ENCODE measurements around the gene TANC2. TPM values are rescaled to one million over a fixed set of nuclear protein-coding genes. Genes with fewer than 3 reads are reported as not detected.

The TANC2 gene
- total and polyA plus RNA-seq, 2 donors (not counting 1 experiment from before 2014, with no cell fraction given): 7.2 to 41.9 TPM

- Histone ChIP-seq H3K36me3 (ENCODE audit: control insufficient read depth, insufficient read depth, low read length) (no peaks in the 10 kb centered on the region), H2AFZ (ENCODE audit: low read length) (no peak overlapping the region), H4K20me1 (ENCODE audit: control insufficient read depth, extremely low read depth, insufficient read depth, low read length) (no peaks in the 10 kb centered on the region), H3K4me2 (ENCODE audit: extremely low read depth, insufficient read depth, low read length) (no peak overlapping the region), H3K4me1 (ENCODE audit: control insufficient read depth, extremely low read depth, insufficient read depth, low read length) (no peaks in the 10 kb centered on the region), H3K4me3 (replicated peaks in 1 of 4; ENCODE audit: control extremely low read depth in 1 of 4, insufficient read depth in 1 of 4, low read depth in 3 of 4, low read length in 4 of 4) (no peak overlapping the region), H3K27me3 (ENCODE audit: control insufficient read depth, insufficient read depth, low read length) (no peaks in the 10 kb centered on the region), H3K9ac (ENCODE audit: insufficient read depth, low read length) (no peak overlapping the region), H3K9me3 (ENCODE audit: control insufficient read depth, insufficient read depth, low read depth, low read length) (no peaks in the 10 kb centered on the region), H3K27ac (ENCODE audit: insufficient read depth, low read length) (no peak overlapping the region), H3K79me2 (ENCODE audit: control insufficient read depth, insufficient read depth, low read length) (peaks cover 51% of the 10 kb centered on the region)
- no peak for TF ChIP-seq EZH2 (IDR thresholded peaks at IDR 0.05; ENCODE audit: low read length, missing control alignments)
- no peak for TF ChIP-seq CTCF (conservative IDR thresholded peaks at IDR 0.05 in 1 of 2, IDR thresholded peaks at IDR 0.05 in 1 of 2; ENCODE audit: low read depth in 1 of 2, low read length in 2 of 2)
- peak in 1 of 2 donors; percentile 21 for DNase-seq (ENCODE audit: low read depth in 2 of 2)
These were observed 20.5 kb downstream of the TANC2 start for GRCh38 chr17:62986549-62986948.

- peaks cover 55% of the 10 kb centered on the region for H3K79me2 ChIP-seq (ENCODE audit: control insufficient read depth, insufficient read depth, low read length)
- TF ChIP-seq EZH2 (IDR thresholded peaks at IDR 0.05; ENCODE audit: low read length, missing control alignments) (no peak), CTCF (conservative IDR thresholded peaks at IDR 0.05 in 1 of 2, IDR thresholded peaks at IDR 0.05 in 1 of 2; ENCODE audit: low read depth in 1 of 2, low read length in 2 of 2) (peak; percentile 9 to 30)
- H3K4me3 ChIP-seq (replicated peaks in 1 of 4; ENCODE audit: control extremely low read depth in 1 of 4, insufficient read depth in 1 of 4, low read depth in 3 of 4, low read length in 4 of 4): no peak overlapping the region
- H3K27me3 ChIP-seq (ENCODE audit: control insufficient read depth, insufficient read depth, low read length): no peaks in the 10 kb centered on the region
- H3K36me3 ChIP-seq (ENCODE audit: control insufficient read depth, insufficient read depth, low read length): no peaks in the 10 kb centered on the region
- H3K9me3 ChIP-seq (ENCODE audit: control insufficient read depth, insufficient read depth, low read depth, low read length): no peaks in the 10 kb centered on the region
- no peaks in the 10 kb centered on the region for H4K20me1 ChIP-seq (ENCODE audit: control insufficient read depth, extremely low read depth, insufficient read depth, low read length)
- H3K4me1 ChIP-seq (ENCODE audit: control insufficient read depth, extremely low read depth, insufficient read depth, low read length): no peaks in the 10 kb centered on the region
- no peak overlapping the region for H3K27ac ChIP-seq (ENCODE audit: insufficient read depth, low read length)
- no peak for DNase-seq (ENCODE audit: low read depth in 2 of 2)
- H2AFZ ChIP-seq (ENCODE audit: low read length): no peak overlapping the region
- no peak overlapping the region for H3K9ac ChIP-seq (ENCODE audit: insufficient read depth, low read length)
- H3K4me2 ChIP-seq (ENCODE audit: extremely low read depth, insufficient read depth, low read length): no peak overlapping the region
These were observed 21.1 kb downstream of the TANC2 start for GRCh38 chr17:62987136-62987535.

- H3K9ac ChIP-seq (ENCODE audit: insufficient read depth, low read length): no peak overlapping the region
- no peaks in the 10 kb centered on the region for H4K20me1 ChIP-seq (ENCODE audit: control insufficient read depth, extremely low read depth, insufficient read depth, low read length)
- no peak overlapping the region for H3K4me3 ChIP-seq (replicated peaks in 1 of 4; ENCODE audit: control extremely low read depth in 1 of 4, insufficient read depth in 1 of 4, low read depth in 3 of 4, low read length in 4 of 4)
- H3K79me2 ChIP-seq (ENCODE audit: control insufficient read depth, insufficient read depth, low read length): peaks cover 44% of the 10 kb centered on the region
- no peak overlapping the region for H3K4me2 ChIP-seq (ENCODE audit: extremely low read depth, insufficient read depth, low read length)
- no peak overlapping the region for H2AFZ ChIP-seq (ENCODE audit: low read length)
- TF ChIP-seq CTCF (conservative IDR thresholded peaks at IDR 0.05 in 1 of 2, IDR thresholded peaks at IDR 0.05 in 1 of 2; ENCODE audit: low read depth in 1 of 2, low read length in 2 of 2): no peak
- TF ChIP-seq EZH2 (IDR thresholded peaks at IDR 0.05; ENCODE audit: low read length, missing control alignments): no peak
- no peak overlapping the region for H3K27ac ChIP-seq (ENCODE audit: insufficient read depth, low read length)
- H3K36me3 ChIP-seq (ENCODE audit: control insufficient read depth, insufficient read depth, low read length): no peaks in the 10 kb centered on the region
- no peaks in the 10 kb centered on the region for H3K9me3 ChIP-seq (ENCODE audit: control insufficient read depth, insufficient read depth, low read depth, low read length)
- DNase-seq (ENCODE audit: low read depth in 2 of 2): no peak
- H3K27me3 ChIP-seq (ENCODE audit: control insufficient read depth, insufficient read depth, low read length): no peaks in the 10 kb centered on the region
- no peaks in the 10 kb centered on the region for H3K4me1 ChIP-seq (ENCODE audit: control insufficient read depth, extremely low read depth, insufficient read depth, low read length)
These were observed 23.5 kb downstream of the TANC2 start for GRCh38 chr17:62989501-62989900.
